Measurements from ENCODE around the gene NPAS4.

- TF ChIP-seq CTCF (IDR thresholded peaks at IDR 0.05; ENCODE audit: borderline replicate concordance, extremely low read depth, low read length, poor library complexity, severe bottlenecking) (no peak), EZH2 (IDR thresholded peaks at IDR 0.05; ENCODE audit: borderline replicate concordance, low read depth, low read length, severe bottlenecking) (no peak)
Measured at GRCh38 chr11:66415423-66415822, 5.4 kb upstream of the NPAS4 start.
